Left kidney (tissue), 8 donors: ENCODE results near the gene PCGF1. TPM values are rescaled to one million over a fixed set of nuclear protein-coding genes. Genes with fewer than 3 reads are reported as not detected.
A peak's percentile ranks its signal among the peaks of the same experiment; 100 is the strongest.

ENCODE experiments used
- DNase-seq: peaks from one replicate; pipeline ENCODE4 v3.0.0-alpha.2; 2013
- long read RNA-seq, 8 donors: transcript quantifications; one replicate each; lab custom pipeline, GENCODE V29; 2026
- polyA plus RNA-seq: library from polyadenylated mRNA; unstranded; fragments of 120-200 nt; gene quantifications from one replicate; pipeline ENCODE4 v1.2.1, GENCODE V29; 2013; ENCODE audit not compliant: insufficient read length

PCGF1 gene
- polyA plus RNA-seq, result 29.5 TPM
- long read RNA-seq, donor 1, transcript PCGF1-201 (9 exons, 1,792 nt), result major isoform, 5 of 8 reads
- long read RNA-seq, donor 1, partial matches to known transcripts, result 0 of 8 reads
- long read RNA-seq, donor 1, other reads (novel, unspliced or antisense), result 0 of 8 reads
- long read RNA-seq, donor 2, partial matches to known transcripts, result 0 of 5 reads
- long read RNA-seq, donor 2, other reads (novel, unspliced or antisense), result 0 of 5 reads
- long read RNA-seq, donor 3, partial matches to known transcripts, result 0 of 6 reads
- long read RNA-seq, donor 3, other reads (novel, unspliced or antisense), result 0 of 6 reads
- long read RNA-seq, donor 4, partial matches to known transcripts, result 0 of 4 reads
- long read RNA-seq, donor 4, other reads (novel, unspliced or antisense), result 0 of 4 reads
- long read RNA-seq, donor 5, transcript PCGF1-201 (9 exons, 1,792 nt), result major isoform, 13 of 14 reads
- long read RNA-seq, donor 5, partial matches to known transcripts, result 0 of 14 reads
- long read RNA-seq, donor 5, other reads (novel, unspliced or antisense), result 0 of 14 reads
- long read RNA-seq, donor 6, partial matches to known transcripts, result 0 of 5 reads
- long read RNA-seq, donor 6, other reads (novel, unspliced or antisense), result 0 of 5 reads
- long read RNA-seq, donor 7, transcript PCGF1-201 (9 exons, 1,792 nt), result major isoform, 7 of 9 reads
- long read RNA-seq, donor 7, partial matches to known transcripts, result 0 of 9 reads
- long read RNA-seq, donor 7, other reads (novel, unspliced or antisense), result 0 of 9 reads
- long read RNA-seq, donor 8, partial matches to known transcripts, result 0 of 4 reads
- long read RNA-seq, donor 8, other reads (novel, unspliced or antisense), result 0 of 4 reads

DNA sequence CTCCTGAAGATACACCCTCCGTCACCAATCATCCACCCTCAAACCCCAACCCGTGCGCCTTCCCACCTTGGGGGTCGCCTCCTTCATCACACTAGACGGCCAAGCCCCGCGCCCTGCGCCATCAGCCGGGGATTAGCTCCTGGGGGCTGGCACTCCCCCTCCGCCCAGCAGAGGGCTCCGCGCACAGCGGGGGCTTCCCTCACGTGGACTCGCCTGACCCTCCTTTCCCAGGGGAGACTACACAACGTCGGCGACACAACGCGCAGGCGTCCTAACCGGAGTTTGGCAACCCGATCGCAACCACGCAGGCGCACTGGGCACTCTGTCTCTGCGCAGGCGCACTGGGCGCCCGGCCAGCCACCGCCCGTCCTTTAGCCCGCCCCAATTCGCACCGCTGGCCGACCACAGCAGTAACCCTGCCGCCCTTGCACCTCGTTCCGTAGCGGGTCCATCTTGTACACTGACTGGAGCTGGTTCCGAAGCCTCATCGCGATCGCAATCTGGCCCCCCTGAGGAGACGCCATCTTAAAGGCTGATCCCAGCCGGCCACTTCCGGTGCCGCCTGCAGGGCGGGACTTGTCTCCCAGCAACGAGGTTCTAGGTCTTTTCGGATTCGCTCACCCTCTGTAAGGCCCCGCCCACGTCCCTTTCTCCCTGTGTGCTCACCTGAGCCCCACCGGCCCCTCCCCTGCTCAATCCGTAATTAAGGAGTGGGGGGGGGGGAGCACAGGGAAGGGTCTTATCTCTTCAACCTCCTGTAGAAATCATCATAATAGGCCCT, at the start of gene PCGF1:
PCGF1 (minus strand) TSS at position 551 of the 781 bp plus-strand sequence; CDS start at position 524, 27 bp downstream.
- peak; percentile 99 for DNase-seq

DNA sequence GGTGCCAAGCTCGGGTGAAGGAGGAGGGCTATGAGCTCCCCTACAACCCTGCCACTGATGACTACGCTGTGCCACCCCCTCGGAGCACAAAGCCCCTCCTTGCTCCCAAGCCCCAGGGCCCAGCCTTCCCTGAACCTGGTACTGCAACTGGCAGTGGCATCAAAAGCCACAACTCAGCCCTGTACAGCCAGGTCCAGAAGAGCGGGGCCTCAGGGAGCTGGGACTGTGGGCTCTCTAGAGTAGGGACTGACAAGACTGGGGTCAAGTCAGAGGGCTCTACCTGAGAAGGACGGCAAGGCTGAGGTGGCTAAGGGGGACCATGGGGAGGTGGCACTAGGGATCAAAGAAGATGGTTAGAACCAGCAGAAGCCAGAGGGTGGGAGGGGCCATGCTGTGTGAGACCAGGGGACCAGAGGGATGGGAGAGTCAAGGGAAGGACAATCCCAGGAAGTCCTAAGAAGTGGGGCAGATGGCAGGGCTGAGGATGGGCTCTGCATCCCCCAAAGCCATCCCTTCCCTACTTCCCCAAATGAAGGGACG, 49.4 kb upstream of the PCGF1 start:
- no peak for DNase-seq

DNA sequence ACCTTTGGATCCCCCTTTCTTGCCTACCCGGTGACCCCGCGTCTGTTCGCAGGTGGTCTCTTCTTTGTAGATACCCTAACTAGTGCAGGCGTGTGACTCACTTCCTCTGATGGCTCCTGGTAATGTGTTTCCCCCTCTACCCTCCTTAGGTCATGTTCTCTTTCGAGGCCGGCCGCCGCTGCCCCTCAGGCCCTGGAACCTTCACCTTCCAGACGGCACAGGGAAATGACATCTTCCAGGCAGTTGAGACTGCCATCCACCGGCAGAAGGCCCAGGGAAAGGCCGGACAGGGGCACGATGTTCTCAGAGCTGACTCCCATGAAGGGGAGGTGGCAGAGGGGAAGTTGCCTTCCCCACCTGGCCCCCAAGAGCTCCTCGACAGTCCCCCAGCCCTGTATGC, 48.7 kb upstream of the PCGF1 start:
- no peak for DNase-seq

DNA sequence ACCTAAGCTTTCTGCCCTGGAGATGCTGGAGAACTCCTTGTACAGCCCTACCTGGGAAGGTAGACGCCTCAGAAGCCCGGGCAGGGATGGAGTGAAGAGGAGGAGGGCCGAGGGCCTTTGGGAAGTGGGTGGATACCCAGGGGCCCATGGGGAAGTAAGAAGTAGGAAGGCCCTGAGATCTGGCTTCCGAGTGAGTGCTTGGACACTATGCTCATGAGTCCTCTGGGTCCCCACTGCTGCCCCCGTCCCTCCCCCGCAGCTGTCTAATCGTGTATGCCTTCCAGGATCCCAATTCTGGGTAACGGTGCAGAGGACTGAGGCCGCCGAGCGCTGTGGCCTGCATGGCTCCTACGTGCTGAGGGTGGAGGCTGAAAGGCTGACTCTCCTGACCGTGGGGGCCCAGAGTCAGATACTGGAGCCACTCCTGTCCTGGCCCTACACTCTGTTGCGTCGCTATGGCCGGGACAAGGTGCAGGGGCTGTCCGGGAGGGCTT, 48.2 kb upstream of the PCGF1 start:
- DNase-seq, result no peak

DNA sequence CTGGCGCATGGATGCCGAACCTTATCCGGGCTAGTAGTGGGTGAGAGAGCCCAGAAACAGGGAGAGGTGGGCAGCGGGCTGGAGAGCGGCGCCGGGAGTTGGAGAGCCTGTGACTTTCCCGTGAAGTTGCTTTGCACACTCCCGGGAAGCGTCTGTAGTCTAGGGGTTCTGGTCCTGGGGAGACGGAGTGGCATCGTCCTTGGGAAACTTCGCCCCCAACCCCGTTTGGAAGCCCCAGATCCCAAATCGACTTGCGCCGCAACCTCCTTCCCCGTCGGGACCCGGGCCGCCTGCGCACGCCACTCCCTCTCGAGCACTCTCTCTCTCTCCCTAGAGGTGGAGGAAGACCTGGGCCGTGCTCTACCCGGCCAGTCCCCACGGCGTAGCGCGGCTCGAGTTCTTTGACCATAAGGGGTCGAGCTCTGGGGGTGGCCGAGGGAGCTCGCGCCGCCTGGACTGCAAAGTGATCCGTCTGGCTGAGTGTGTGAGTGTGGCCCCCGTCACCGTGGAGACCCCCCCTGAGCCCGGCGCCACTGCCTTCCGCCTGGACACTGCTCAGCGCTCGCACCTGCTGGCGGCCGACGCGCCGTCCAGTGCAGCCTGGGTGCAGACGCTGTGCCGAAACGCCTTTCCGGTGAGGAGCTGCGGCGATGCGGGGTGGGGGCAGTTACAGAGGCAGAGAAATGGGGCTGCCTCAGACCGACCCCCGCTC, 47.5 kb upstream of the PCGF1 start:
- no peak for DNase-seq

DNA sequence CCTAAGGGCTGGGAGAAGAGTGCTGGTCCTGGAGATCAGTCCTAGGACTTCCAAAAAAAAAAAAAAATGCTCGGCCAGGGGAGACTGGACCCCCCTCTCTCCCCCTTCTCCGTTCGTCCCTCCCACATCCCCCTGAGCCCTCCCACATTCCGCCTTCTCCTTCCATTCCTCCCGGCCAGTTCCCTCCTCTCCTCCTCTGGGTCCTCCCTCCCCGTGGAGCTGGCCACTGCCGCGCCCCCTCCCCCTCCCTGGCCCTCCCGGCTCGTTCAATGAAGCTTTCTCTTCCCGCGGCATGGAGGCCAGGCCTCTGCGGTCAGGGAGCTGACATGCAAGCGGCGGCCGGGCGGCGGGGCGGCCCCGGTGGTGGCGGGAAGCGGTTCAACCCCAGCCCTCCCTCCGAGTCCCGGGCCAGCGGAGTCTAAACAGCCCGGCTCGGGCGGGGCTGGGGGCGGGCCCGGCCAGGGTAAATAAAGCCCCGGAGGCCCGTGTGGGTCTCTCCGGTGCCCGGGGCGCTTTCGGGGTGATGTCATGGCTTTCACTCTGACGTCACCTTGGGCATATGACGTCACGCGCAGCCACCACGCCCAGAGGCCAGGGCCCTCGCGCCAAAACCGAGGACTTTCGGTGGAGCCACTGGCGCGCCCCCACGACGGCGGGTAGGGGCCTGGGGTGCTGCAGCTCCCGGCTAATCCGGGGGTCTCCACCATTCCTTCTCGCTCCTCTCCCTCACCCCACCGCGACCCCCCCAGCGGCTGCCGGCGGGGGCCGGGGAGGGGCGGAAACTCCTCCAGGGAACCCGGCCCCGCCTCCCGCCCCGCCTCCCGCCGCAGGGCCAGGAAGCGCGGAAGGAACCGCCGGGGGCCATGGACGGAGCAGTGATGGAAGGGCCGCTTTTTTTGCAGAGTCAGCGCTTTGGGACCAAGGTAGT, 46.7 kb upstream of the PCGF1 start, which contains the start of the genes DOK1 and LOXL3:
DOK1 (plus strand) TSS at position 829 of the 928 bp plus-strand sequence; CDS start at position 864, 35 bp downstream.
LOXL3 (minus strand) TSS at position 51 of the 928 bp plus-strand sequence. CDS start 1,308 bp downstream, outside the sequence.
- peak; percentile 91 for DNase-seq

DNA sequence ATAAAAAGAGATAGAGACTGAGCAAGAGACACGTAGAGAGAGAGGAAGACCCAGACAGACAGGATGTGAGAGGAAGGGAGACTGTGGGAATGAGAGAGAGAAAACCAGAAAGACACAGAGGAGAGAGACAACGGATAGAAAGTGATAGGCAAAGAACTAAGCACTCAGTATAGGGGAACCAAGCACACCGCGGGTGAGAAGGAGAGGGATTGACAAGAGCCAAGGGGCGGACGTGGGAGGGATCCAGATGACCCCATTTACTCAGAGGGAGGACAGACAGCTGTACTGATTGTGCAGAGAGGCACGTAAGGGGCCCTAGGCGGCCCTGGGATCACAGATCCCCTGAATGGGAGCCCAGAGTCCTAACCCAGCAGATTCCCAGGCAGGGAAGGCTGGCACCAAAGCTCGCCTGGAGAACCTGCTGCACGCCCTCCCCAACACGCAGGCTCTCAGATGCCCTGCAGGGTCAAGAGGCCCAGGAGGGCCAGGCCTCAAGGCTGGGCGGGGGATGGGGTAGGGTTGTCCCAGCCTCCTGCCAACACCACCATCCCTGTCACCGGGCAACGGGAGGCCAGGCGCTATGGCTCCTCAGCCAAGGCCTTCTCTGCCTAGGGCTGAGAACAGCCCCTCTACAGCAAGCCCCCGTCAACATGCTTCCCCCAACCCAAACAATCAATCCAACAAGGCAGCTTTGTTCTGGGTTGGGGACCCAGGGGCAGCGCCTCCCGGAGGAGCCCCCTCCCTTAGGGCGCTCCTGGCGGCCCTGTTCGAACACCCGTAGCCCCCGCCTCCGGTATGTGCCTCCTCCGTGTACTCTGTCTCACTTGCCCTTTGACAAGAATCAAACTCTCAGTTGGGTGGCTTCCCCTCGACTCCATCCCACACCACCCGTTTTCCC, 45.7 kb upstream of the PCGF1 start:
- DNase-seq, result no peak

DNA sequence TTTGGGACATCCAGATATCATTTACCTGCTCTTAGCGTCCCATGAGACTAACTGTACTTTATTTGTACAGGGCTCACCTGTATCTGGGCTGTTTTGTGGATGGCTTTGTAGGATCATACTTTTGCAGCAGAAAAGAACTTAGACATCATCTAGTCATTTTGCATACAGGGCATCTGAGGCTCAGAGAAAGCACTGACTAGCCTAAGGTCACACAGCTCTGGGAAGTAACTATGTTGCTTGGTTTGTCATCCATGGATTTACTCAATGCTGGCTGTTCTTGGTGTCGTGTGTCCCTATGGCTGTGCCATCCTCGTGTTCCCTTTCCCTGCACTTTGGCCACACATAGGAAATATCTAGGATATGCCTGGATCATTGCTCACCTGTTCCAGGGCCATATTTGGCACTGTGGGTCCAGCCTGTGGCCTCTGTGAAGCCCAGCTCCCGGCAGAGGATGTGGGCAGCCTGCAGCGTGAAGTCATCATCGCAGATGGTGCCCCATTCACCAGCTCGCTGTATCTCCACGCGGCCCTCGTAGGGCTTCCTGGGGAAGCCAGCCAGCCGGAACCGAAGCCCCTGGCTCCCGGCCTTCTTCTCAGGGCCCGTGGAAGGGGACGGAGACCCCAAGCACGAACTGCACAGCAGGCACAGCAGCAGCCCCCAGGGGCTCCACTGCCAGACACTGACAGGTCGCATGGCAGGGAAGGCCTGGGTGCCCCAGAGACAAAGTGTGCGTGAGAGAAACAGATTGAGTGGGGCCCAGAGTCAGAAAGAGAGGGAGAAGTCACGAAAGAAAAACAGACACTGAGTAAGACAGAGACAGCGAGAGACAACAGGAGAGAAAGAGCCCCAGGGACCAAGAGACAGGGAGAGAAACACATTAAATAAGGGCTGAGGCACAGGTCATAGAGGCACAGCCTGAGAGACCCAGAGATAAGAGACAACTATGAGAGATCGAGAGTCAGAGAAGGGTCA, 44.7 kb upstream of the PCGF1 start:
- DNase-seq, result no peak

DNA sequence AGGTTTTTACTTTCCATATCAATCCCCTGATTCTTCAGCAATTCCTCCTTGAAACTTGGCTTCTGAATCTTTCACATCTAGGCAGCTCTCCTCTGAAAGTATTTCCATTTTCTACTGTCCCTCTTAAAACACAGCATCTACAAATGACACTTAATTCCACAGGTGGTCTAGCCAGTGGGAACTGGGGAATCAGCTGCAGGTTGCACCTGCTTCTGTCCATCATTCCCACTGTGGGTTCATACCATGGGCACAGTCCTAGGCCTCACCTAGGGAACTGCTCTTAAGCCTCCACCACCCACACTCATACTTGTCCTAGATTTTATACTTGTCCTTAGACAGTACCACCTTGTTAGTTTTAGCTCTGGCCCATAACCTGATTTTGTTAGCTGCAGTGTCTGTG, 44.0 kb upstream of the PCGF1 start:
- no peak for DNase-seq

DNA sequence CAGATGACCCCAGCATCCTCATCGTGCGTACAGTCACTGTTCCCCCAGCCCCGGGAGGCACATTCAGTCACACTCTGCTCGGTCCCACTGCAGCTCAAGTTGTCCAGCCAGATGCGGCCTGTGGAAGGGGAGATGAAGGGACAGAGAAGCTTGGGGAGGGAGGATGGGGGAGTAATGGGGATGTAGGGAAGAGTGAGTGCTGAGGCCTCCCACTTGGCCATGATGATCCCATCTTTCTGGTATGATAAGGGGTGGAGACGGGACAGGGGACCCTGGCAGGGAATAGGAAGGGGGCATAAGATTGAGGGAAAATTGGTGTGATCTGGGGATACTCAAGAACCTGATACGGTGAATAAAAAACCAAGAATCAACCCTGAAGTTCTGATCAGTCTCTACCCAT, 42.7 kb upstream of the PCGF1 start:
- DNase-seq, result no peak

DNA sequence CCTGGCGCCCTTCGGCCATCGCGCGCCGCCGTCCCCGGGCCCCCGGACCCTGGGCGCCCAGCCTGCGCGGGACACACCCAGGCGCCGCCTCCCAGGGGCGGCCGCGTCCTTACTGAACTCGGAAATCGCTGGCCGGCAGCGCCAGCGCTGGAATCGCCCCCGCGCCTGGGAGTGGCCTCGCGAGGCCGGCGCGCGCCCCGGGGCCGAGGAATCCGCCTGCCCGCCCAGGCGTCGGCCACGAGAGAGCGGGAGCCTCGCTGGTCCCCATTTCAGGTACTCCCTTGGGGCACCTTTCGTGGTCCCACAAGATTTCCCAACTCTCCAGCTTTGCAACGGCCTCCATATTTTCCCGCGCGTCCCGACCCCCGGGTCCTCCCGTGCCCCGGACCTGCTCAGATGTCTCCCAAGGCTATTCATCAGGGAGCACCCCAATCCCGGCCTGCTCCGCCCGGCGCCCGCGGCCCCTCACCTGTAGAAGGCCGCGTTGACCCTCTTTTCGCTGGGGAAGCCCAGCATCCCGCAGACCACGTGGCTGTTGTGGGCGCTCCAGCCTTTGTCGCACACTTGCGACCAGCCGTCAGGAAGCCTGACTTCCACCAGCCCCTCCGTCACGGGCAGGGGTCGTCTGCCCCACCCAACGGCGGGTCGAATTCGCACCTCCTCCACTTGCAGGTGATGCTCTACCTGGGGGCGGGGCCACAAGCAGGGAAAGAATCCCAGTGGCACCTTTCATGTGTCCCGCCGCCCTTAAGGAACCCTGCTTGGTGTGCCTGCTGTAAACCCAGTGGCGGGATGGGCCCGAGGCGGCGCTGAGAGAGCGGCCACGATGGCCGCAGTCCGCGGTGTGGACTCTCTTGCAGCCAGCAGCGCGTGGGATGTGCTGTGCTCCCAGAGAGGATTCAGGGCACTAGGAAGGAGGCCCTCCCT, 41.7 kb upstream of the PCGF1 start:
- DNase-seq, result peak; percentile 37

DNA sequence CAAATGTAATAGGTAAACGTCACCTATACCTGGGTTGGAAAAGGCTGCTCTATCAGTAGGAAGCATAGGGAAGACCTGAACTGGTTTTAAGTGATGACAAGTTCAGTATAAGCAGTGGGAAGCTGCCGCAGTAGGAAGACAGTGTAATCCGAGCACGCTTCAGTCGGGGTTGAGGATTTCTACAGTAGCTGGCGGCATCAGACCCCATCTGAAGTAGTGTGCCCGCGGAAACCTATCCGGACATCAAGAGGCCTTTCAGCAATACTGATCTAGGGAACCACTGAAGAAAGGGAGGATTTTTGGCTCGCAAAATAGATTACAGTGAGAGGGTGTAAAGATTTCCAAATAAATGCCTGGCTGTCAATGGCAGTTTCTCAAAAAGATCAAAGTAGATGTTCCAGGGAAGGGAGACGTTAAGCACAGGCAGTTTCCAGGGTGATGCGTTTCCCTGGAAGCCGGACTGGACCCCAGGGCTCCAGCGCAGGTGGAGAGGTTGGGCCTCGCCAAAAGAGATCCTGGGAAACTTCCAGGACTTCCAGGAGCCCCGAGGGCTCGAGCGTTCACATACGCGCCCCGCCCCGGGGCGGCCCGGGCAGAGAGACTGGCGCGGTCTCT, 40.9 kb upstream of the PCGF1 start:
- no peak for DNase-seq

DNA sequence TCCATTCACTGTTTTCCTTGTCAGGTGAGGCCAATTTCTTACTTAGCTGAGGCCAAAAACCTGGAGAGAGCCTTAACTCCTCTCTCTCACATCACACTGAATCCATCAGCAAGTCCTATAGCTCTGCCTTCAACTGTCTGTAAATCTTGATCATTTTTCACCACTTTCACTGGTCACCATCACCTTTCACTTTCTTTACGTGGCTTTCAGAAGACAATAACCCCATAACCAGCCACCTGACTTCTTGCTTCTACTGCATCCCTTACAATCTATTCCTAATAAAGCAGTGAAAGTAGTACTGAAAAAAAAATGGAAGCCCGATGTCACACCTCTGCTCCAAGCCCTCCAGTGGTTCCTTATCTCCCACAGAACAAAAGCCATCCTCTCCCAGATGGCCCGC, 38.5 kb upstream of the PCGF1 start:
- no peak for DNase-seq

DNA sequence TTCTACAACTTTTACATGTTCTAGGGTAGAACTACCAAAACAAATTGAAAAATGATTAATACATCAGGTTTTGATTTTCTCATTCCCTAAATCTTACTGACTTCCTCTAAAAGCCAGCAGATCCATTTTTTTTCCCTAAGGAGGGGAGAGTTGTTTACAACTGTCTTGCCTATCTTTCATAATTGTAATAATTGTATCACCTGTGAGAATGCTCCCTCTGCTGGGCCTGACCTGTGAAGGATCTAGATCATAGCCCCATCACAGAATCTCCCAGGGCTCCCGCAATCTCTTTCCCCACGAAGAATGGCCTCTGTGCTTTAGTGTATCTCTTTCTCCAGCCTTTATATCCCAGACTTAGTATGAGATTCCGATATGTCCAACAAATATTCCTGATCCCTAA, 37.1 kb upstream of the PCGF1 start:
- no peak for DNase-seq

DNA sequence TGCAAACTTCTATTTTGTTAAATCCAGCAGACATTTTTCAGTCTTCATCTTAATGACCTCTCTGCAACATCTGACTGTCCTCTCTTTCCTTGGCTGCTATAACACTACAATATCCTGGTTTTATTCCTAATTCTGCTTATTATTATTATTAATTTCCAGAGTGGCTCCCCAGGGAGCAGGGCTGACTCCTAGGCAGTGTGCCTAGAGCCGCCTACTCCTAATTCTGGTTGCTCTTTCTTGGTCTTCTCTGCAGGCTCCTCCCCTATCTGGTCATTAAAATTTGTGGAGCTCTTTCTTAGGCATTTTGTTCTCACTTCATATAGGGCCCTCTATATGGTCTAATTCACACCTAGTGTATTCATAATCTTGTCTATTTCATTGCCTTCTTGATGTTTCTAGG, 35.5 kb upstream of the PCGF1 start:
- DNase-seq, result no peak

DNA sequence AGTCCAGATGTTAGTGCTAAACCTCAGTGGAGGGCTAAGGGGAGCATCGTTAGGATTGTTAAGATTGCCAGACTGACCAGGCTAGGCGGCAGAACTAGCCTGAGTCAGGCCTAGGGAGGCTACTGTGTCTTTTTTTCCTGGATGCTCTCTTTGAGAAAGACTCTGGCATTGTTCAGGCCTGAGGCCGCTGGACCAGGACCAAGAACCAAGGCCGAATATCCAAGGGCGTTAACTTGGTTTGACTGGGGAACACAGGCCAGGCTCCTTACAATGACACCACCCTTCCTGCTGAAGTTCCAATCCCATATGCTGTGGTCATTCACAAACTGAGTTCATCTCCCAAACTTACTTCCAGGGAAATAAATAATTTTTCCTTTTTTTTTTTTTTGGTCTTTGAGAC, 32.8 kb upstream of the PCGF1 start:
- no peak for DNase-seq
